Renal cortical epithelial cell (primary cell): ENCODE measurements around the gene PACSIN1. TPM values are rescaled to one million over a fixed set of nuclear protein-coding genes. Genes with fewer than 3 reads are reported as not detected.

ENCODE experiments used
- DNase-seq: peaks from one replicate; pipeline ENCODE4 v3.0.0-alpha.2; 2011; ENCODE audit warnings: low read depth
- total RNA-seq: library from RNA; depleted of rRNA; stranded (reverse); fragments of >200 nt; gene quantifications from 2 replicates; pipeline ENCODE4 v1.2.3, GENCODE V29; 2014

Gene PACSIN1
- total RNA-seq, 1 donor from 2014 or later, result under 0.01 TPM

DNA sequence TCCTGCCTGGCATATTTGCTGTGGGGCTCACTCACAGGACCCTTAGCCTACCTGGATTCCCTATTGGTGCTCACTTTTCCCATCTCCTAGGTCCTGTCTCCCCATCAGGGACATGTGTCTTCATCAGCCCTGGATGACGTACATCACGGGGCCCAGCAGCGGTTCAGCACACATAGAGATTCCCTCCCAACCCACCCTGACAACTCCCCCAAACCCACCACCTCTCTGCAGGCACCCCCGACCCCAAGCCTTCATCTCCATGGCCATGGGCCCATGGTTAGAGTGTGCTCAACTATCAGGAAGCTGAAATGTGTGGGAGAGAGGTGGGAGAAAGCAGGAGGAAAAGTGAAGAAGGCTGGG, 115.7 kb downstream of the PACSIN1 start:
- DNase-seq, result no peak

DNA sequence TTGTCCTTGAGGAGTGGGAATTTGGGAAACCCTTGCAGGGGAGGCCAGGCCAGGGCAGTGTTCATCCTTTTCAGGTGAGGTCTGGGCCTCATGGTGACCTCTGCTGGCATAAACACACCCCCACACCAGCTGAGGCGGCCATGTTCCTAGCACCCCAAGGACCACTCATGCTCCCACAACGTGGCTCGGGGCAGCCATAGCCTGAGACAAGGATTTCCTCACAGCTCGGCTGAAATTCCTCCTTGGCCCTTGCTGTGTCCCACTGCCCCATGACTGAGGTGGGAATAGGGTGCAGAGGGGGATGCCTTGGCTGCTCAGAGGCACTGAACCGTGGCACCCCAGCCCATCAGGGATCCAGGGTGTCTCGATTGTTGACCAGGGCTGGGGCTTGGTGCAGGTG, 117.6 kb downstream of the PACSIN1 start:
- no peak for DNase-seq

DNA sequence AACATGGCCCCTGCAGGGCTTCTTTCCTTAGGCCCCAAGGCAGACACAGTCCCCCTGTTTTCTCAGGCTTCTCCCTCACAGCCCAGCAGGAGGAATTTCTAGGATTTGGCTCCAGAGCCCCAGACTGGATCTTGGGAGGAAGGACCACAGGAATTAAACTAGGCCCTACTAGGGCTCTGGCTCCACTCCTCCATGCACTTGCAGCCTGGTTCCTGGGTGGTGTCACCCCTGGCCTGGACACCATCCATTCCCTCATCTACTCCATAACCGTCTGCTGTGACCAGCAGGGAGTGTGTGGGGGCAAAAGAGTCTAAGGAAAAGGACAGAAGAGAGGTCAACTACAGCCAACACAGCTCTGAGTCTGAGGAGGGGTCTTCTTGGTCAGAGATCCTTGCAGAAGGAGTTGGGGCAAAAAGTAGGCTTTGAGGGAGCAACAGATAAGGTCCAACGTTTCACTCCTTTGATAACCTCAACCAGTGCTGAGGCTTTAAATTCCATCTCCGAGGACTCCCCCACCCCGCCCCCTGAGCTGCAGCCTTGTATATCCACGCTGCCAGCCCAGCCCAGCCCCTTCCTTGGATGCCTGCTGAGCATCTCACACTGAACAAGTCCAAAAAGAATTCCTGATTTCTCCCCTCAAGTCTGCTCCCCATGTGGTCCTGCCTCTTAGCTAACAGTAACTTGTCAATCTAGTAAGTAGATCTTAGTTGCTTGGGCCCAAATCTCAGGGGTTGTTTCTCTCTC, 118.2 kb downstream of the PACSIN1 start:
- DNase-seq, result no peak

DNA sequence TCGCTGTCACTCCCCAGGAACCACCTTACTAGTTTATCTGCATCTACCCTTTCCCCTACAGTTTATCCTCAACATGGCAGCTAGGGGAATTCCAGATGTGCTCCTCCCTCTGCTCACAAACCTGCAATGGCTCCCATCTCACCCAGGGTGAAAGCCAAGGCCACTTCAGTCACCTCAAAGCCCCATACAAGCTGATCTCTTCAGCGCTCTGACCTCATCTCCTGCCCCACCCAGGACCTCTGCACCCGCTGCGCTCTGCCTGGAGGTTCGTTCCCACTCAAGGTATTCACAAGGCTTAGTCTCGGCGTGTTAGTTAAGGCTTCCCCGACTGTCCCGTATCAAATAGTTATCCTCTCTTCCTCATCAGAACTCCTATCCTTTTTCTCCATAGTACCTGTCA, 118.8 kb downstream of the PACSIN1 start:
- no peak for DNase-seq

Other genes starting within 250 kb of the PACSIN1 start
- 41.1 and 177 TPM in 2 replicates for gene HMGA1, start 229.2 kb upstream of the PACSIN1 start, total RNA-seq
- gene SMIM29, start 217.1 kb upstream of the PACSIN1 start, total RNA-seq, result 9.9 and 30.6 TPM in 2 replicates
- 19.3 and 26.9 TPM in 2 replicates for gene NUDT3, start 73.4 kb upstream of the PACSIN1 start, total RNA-seq
- 755 and 4,125 TPM in 2 replicates for gene RPS10, start 40.0 kb upstream of the PACSIN1 start, total RNA-seq
- gene SPDEF, start 90.3 kb downstream of the PACSIN1 start, total RNA-seq, result not detected in 2 replicates
- gene ILRUN, start 230.7 kb downstream of the PACSIN1 start, total RNA-seq, result 69.6 and 70.0 TPM in 2 replicates